SU-DHL-6 (cell line): ENCODE data around the gene TSPAN31.
A peak's percentile ranks its signal among the peaks of the same experiment; 100 is the strongest.
"Not testable (repeated sequence)": the region's sequence is repeated elsewhere in the genome, so short reads cannot be mapped to it uniquely, and the experiment has no call there.

Experiments used
- H2AFZ ChIP-seq: fragments of 200-600 bp; sonication (generic); 2 replicates; pipeline ENCODE4 v1.6.1; 2014; ENCODE audit warnings: low read depth, mild to moderate bottlenecking, moderate library complexity, mixed read lengths, antibody characterized with exemption, low read length; ENCODE audit not compliant: severe bottlenecking
- H3F3A ChIP-seq: fragments of 200-600 bp; shearing (Covaris generic); 2 replicates; pipeline ENCODE4 v1.6.0; 2016; ENCODE audit warnings: antibody characterized with exemption, mild to moderate bottlenecking; ENCODE audit not compliant: insufficient read depth
- H3K27ac ChIP-seq: fragments of 200-600 bp; sonication (generic); 2 replicates; pipeline ENCODE4 v1.5.1; 2016; ENCODE audit warnings: low read depth, mild to moderate bottlenecking, low read length, moderate library complexity, mixed read lengths
- H3K27me3 ChIP-seq: fragments of 200-600 bp; sonication (generic), shearing (Covaris generic); 2 replicates; pipeline ENCODE4 v1.6.0; 2014; ENCODE audit warnings: mild to moderate bottlenecking, low read length
- H3K36me3 ChIP-seq: fragments of 200-600 bp; sonication (generic); 2 replicates; pipeline ENCODE4 v1.6.1; 2014; ENCODE audit warnings: mild to moderate bottlenecking, low read length, mixed read lengths
- H3K4me2 ChIP-seq: fragments of 300-600, 200-600 bp; shearing (Covaris generic), sonication (generic); 2 replicates; pipeline ENCODE4 v1.6.0; 2014; ENCODE audit warnings: low read length, low read depth, mild to moderate bottlenecking; ENCODE audit not compliant: poor library complexity, severe bottlenecking
- H3K4me3 ChIP-seq: fragments of 200-600 bp; sonication (generic); 2 replicates; pipeline ENCODE4 v1.5.1; 2014; ENCODE audit warnings: antibody characterized with exemption, low read length, mild to moderate bottlenecking, mixed read lengths; ENCODE audit not compliant: insufficient read depth, poor library complexity, severe bottlenecking
- H3K79me2 ChIP-seq: fragments of 200-600 bp; sonication (generic); 2 replicates; pipeline ENCODE4 v1.6.1; 2014; ENCODE audit warnings: mild to moderate bottlenecking, low read length, moderate library complexity; ENCODE audit not compliant: insufficient read depth
- H3K9ac ChIP-seq: fragments of 200-600 bp; sonication (generic); 2 replicates; pipeline ENCODE4 v1.7.0; 2014; ENCODE audit warnings: mild to moderate bottlenecking, low read length
- H3K9me2 ChIP-seq: fragments of 200-600 bp; sonication (generic); replicated peaks from 2 replicates; pipeline ENCODE4 v1.6.1; 2014; ENCODE audit warnings: low read length; ENCODE audit not compliant: insufficient read depth
- H3K9me3 ChIP-seq: fragments of 200-600 bp; sonication (generic); 2 replicates; pipeline ENCODE4 v1.6.1; 2014; ENCODE audit warnings: low read length, mixed read lengths; ENCODE audit not compliant: insufficient read depth
- H4K20me1 ChIP-seq: fragments of 200-600 bp; sonication (generic); 2 replicates; pipeline ENCODE4 v1.6.1; 2014; ENCODE audit warnings: low read depth, mild to moderate bottlenecking, antibody characterized with exemption, low read length, moderate library complexity, mixed read lengths
- CTCF ChIP-seq: fragments of 200-600 bp; sonication (generic); IDR thresholded peaks from one replicate; pipeline ENCODE4 v1.5.1; 2017; ENCODE audit warnings: antibody characterized with exemption, mild to moderate bottlenecking, low read length, moderate library complexity; ENCODE audit not compliant: insufficient read depth, poor library complexity, severe bottlenecking
- EZH2phosphoT487 ChIP-seq: fragments of 200-600 bp; sonication (generic), shearing (Covaris generic); conservative IDR thresholded peaks from 2 replicates; pipeline ENCODE4 v1.6.1; 2018; ENCODE audit warnings: mild to moderate bottlenecking, antibody characterized with exemption, low read length, moderate library complexity, mixed read lengths

TSPAN31 gene

GRCh38 chr12:57771236-57771872, 26.5 kb downstream of the TSPAN31 start:
- no peaks in the 10 kb centered on the region for H3K36me3 ChIP-seq
- H3K4me2 ChIP-seq: peak overlapping the region; percentile 97
- peak overlapping the region; percentile 68 for H2AFZ ChIP-seq
- TF ChIP-seq CTCF (no peak), EZH2phosphoT487 (no peak)
- H3K27ac ChIP-seq: peak overlapping the region; percentile 25
- H3K4me3 ChIP-seq: peak overlapping the region; percentile 84
- no peaks in the 10 kb centered on the region for H3K9me3 ChIP-seq
- no peaks in the 10 kb centered on the region for H3K79me2 ChIP-seq
- H3K9me2 ChIP-seq: no peaks in the 10 kb centered on the region
- H3F3A ChIP-seq: 0 out of 2 replicates have a peak, but pooled peaks cover 5% of the 10 kb centered on the region
- H3K9ac ChIP-seq: peak overlapping the region; percentile 70
- H3K27me3 ChIP-seq: no peaks in the 10 kb centered on the region
- no peaks in the 10 kb centered on the region for H4K20me1 ChIP-seq

GRCh38 chr12:57771873-57772428, 27.1 kb downstream of the TSPAN31 start, which contains the start of gene METTL1:
Gene METTL1, minus strand, starts transcription at chr12:57772105. Its CDS starts 22 bp downstream, at chr12:57772083.
- no peaks in the 10 kb centered on the region for H3K27me3 ChIP-seq
- no peaks in the 10 kb centered on the region for H3K9me2 ChIP-seq
- H2AFZ ChIP-seq: peak within 1 kb of the TSS; percentile 71
- TF ChIP-seq CTCF (no peak), EZH2phosphoT487 (no peak)
- H3K36me3 ChIP-seq: no peaks in the 10 kb centered on the region
- 0 out of 2 replicates have a peak, but pooled peaks cover 5% of the 10 kb centered on the region for H3F3A ChIP-seq
- no peaks in the 10 kb centered on the region for H4K20me1 ChIP-seq
- H3K4me3 ChIP-seq: peak within 1 kb of the TSS; percentile 84
- H3K9me3 ChIP-seq: no peaks in the 10 kb centered on the region
- H3K4me2 ChIP-seq: peak within 1 kb of the TSS; percentile 97
- peak within 1 kb of the TSS; percentile 70 for H3K9ac ChIP-seq
- H3K27ac ChIP-seq: peak within 1 kb of the TSS; percentile 25
- no peaks in the 10 kb centered on the region for H3K79me2 ChIP-seq

- no peak for TF ChIP-seq CTCF
- TF ChIP-seq EZH2phosphoT487: no peak
- no peaks in the 10 kb centered on the region for H4K20me1 ChIP-seq
- peak within 1 kb of the TSS; percentile 25 for H3K27ac ChIP-seq
- peak within 1 kb of the TSS; percentile 97 for H3K4me2 ChIP-seq
- H3K9me3 ChIP-seq: no peaks in the 10 kb centered on the region
- peak within 1 kb of the TSS; percentile 84 for H3K4me3 ChIP-seq
- H2AFZ ChIP-seq: peak within 1 kb of the TSS; percentile 71
- H3K27me3 ChIP-seq: no peaks in the 10 kb centered on the region
- H3K9me2 ChIP-seq: no peaks in the 10 kb centered on the region
- 0 out of 2 replicates have a peak, but pooled peaks cover 5% of the 10 kb centered on the region for H3F3A ChIP-seq
- peak within 1 kb of the TSS; percentile 70 for H3K9ac ChIP-seq
- no peaks in the 10 kb centered on the region for H3K36me3 ChIP-seq
- H3K79me2 ChIP-seq: no peaks in the 10 kb centered on the region
Measured at GRCh38 chr12:57772429-57773322, 27.8 kb downstream of the TSPAN31 start, which contains the start of gene EEF1AKMT3. Gene EEF1AKMT3, plus strand, starts transcription at chr12:57772614. Its CDS starts 111 bp downstream, at chr12:57772725.

GRCh38 chr12:57774634-57775033, 29.8 kb downstream of the TSPAN31 start:
- not testable (repeated sequence) for H3K36me3 ChIP-seq, H3K27ac ChIP-seq, H3K9ac ChIP-seq, H3K9me2 ChIP-seq, H4K20me1 ChIP-seq, H3K27me3 ChIP-seq, H3K79me2 ChIP-seq, H3K9me3 ChIP-seq, H3K4me3 ChIP-seq, H3F3A ChIP-seq, H3K4me2 ChIP-seq, H2AFZ ChIP-seq
